GM23248 (cell line): ENCODE measurements around the gene PEPD.

ENCODE experiments used
- EZH2 ChIP-seq: fragments of 200-600 bp; sonication (generic); IDR thresholded peaks from 2 replicates; pipeline ENCODE4 v1.6.1; 2018; ENCODE audit warnings: antibody characterized with exemption, mild to moderate bottlenecking; ENCODE audit not compliant: insufficient read depth, poor library complexity, severe bottlenecking
- EZH2phosphoT487 ChIP-seq: fragments of 200-600 bp; sonication (generic); IDR thresholded peaks from 2 replicates; pipeline ENCODE4 v1.6.1; 2018; ENCODE audit warnings: antibody characterized with exemption, moderate library complexity, mild to moderate bottlenecking, low read depth; ENCODE audit not compliant: insufficient read depth

GRCh38 chr19:33471111-33471996 is 50.2 kb downstream of the PEPD start:
- TF ChIP-seq EZH2 (no peak), EZH2phosphoT487 (no peak)
